Lower leg skin (tissue), 4 donors: Measurements from ENCODE around the gene TECPR2. TPM values are rescaled to one million over a fixed set of nuclear protein-coding genes. Genes with fewer than 3 reads are reported as not detected.

Experiments
- DNase-seq, 2 donors: peaks; one replicate each; pipeline ENCODE4 v3.0.0-alpha.2; 2019; ENCODE audit warnings: low spot score in 2 of 2
- H3K4me3 ChIP-seq: fragments of 200-600 bp; sonication (generic); 2 replicates; pipeline ENCODE4 v1.5.1; 2017; ENCODE audit warnings: mild to moderate bottlenecking, low read depth; ENCODE audit not compliant: poor library complexity, severe bottlenecking
- CTCF ChIP-seq, 3 donors: fragments of 450-650 bp; IDR thresholded peaks; one replicate each; pipeline ENCODE4 v1.5.1; 2016; ENCODE audit warnings: antibody characterized with exemption in 3 of 3, mild to moderate bottlenecking in 3 of 3, moderate library complexity in 2 of 3
- POLR2A ChIP-seq, 2 donors: fragments of 450-650 bp; IDR thresholded peaks; one replicate each; pipeline ENCODE4 v1.6.1; 2016 to 2017; ENCODE audit warnings: antibody characterized with exemption in 2 of 2, mild to moderate bottlenecking in 1 of 2, moderate library complexity in 1 of 2
- WGBS, 2 donors: methylation state at CpG; one replicate each; pipeline ENCODE4 v1.1.5; 2018; 5-methylcytosine and 5-hydroxymethylcytosine counted together
- intact Hi-C: fragments of 100-400 bp; cut with DNase I; formaldehyde crosslinking; loops from one replicate; pipeline ENCODE4 v1.15.0; 2023; ENCODE audit warnings: low total_unique reads
- total RNA-seq, 4 donors: library from RNA; depleted of rRNA; stranded (reverse); fragments of >200 nt; gene quantifications; one replicate each; pipeline ENCODE4 v1.1.0, GENCODE V29; 2016

The TECPR2 gene
- total RNA-seq, 4 donors from 2014 or later = 10.8 to 37.8 (median 17.8) TPM

DNA sequence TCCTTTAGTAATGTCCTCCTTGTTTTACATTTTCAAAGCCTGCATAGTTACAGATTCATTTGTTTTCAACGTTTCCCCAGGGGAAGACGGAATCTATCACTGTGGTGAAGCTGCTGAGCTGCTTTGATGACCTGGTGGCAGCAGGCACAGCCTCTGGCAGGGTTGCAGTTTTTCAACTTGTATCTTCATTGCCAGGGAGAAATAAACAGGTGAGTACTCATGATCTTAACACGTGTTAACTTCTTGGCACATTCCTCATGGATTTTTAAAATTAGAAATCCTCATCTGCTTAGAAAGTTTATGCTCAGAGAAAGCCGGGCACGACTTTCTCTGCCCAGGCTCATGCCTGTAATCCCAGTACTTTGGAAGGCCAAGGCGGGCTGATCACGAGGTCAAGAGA lies 44.5 kb downstream of the TECPR2 start:
- TF ChIP-seq POLR2A (IDR thresholded peaks at IDR 0.05) = no peak
- intact Hi-C loops = no loop called here
- no peak for DNase-seq
- H3K4me3 ChIP-seq = no peak overlapping the region
- WGBS, 2 donors = 84 to 85% methylated on average over 7 of the region's 7 CpGs

DNA sequence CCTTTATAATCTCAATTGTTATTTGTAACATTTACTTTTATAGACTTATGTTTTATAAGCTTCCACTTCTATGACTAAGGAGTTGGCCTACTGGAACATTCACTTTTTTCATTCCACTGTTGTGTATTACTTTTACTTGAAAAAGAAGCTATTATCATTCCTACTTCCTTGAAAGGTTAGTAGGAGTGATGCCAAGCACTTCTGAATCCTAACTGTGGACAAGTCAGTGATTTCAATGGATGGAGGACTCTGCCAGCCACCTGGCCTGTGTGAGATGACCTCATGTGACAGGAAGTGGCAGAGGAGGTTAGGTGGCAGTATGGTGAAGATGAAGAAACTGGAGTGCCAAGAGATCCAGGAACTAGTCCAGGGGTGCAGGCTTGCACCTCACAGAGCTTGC lies 46.0 kb downstream of the TECPR2 start:
- TF ChIP-seq CTCF (IDR thresholded peaks at IDR 0.05) (no peak), POLR2A (IDR thresholded peaks at IDR 0.05) (no peak)
- no peak overlapping the region for H3K4me3 ChIP-seq
- DNase-seq = no peak
- intact Hi-C loops = no loop called here

DNA sequence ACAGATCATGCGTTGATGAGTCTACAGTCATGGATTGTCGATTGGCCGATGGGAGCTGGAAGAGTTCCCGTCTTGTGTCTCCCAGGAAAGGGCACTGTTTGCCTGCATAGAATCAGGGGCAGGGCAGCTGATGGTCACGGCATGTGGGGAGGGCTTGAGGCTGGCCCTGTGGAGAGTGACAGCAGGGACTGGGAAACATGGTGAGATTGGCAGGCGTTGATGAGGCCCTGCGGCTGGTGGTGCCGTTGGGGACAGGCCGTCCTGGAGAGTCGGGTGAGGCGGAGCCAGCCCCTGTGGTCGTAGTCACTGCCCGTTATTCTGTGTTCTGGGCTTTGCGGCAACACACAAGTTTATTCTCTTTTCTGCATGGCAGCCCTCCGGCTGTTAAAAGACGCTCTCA lies 52.9 kb downstream of the TECPR2 start:
- intact Hi-C loops = no loop called here
- H3K4me3 ChIP-seq = no peak overlapping the region
- 91 to 93% methylated on average over 16 of the region's 16 CpGs for WGBS, 2 donors
- no peak for DNase-seq
- TF ChIP-seq CTCF (IDR thresholded peaks at IDR 0.05) (no peak), POLR2A (IDR thresholded peaks at IDR 0.05) (no peak)

DNA sequence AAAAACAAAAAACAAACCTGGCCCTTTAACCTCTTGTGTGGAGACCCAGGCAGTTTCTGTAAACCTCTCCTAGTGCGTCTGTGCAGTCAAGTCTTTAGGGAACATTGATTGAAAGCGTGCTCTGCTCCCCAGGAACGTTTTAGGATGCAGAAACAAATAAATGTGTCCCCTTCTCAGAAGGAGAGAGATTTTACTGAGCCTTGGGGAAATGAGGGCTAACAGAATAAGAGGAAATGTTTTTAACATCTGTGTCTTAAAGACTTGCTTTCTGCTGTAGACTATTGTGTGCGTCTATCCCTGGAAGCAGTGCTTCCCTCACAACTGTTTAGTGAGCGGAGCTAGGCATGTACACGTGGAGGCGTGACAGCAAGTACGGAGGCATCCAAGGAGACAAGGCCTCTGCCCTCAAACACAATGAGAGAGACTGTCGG lies 54.3 kb downstream of the TECPR2 start:
- no peak overlapping the region for H3K4me3 ChIP-seq
- intact Hi-C loops = no loop called here
- WGBS, 2 donors = 78 to 83% methylated on average over 9 of the region's 9 CpGs
- TF ChIP-seq POLR2A (IDR thresholded peaks at IDR 0.05) (no peak), CTCF (IDR thresholded peaks at IDR 0.05) (no peak)
- DNase-seq = no peak

GRCh38 chr14:102417646-102418045 lies 54.9 kb downstream of the TECPR2 start:
- WGBS, 2 donors = 92 to 95% methylated on average over 12 of the region's 12 CpGs
- intact Hi-C loops = no loop called here
- H3K4me3 ChIP-seq = no peak overlapping the region
- no peak for TF ChIP-seq POLR2A (IDR thresholded peaks at IDR 0.05)
- no peak for TF ChIP-seq CTCF (IDR thresholded peaks at IDR 0.05)
- DNase-seq = no peak

- TF ChIP-seq CTCF (IDR thresholded peaks at IDR 0.05) (no peak), POLR2A (IDR thresholded peaks at IDR 0.05) (no peak)
- WGBS, 2 donors = 84% methylated on average over 14 of the region's 14 CpGs
- DNase-seq = peak in 1 of 2 donors; percentile 80
- intact Hi-C loops = no loop called here
- no peak overlapping the region for H3K4me3 ChIP-seq
Observed at GRCh38 chr14:102418169-102418852, 55.6 kb downstream of the TECPR2 start.
